ENCODE measurements around the gene DDX39A.

- TF ChIP-seq CTCF (IDR thresholded peaks at IDR 0.05) (no peak), EZH2 (IDR thresholded peaks at IDR 0.05; ENCODE audit: borderline replicate concordance, insufficient read depth, low read depth, low read length, poor library complexity, severe bottlenecking) (no peak)
These were observed 31.7 kb upstream of the DDX39A start for GRCh38 chr19:14450876-14451275.
